ENCODE measurements around the gene LRRC3.
"Not testable (repeated sequence)": the region's sequence is repeated elsewhere in the genome, so short reads cannot be mapped to it uniquely, and the experiment has no call there.

LRRC3 gene

GRCh38 chr21:44499211-44499560 lies 43.9 kb downstream of the LRRC3 start:
- no peak for DNase-seq

DNA sequence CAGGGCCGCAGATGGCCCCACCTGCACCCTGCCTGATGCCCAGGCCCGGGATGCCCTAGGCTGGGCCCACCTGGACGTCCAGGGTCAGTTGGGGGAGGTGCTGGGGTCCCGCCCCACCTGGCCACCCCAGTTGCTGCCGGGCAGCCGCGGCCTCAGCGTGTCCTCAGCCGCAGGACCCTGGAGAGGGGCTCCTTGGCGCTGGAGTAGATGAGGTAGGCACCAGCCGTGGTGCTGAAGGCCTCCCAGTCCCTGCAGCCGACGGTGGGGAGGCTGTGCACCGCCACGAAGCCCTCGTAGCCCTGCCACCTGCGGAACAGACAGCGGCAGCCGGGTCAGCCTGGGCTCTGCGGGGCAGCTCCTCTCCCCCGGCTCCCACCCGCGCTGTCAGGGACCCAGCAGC lies 44.3 kb downstream of the LRRC3 start:
- no peak for DNase-seq

- DNase-seq: no peak
Measured at GRCh38 chr21:44500111-44500510, 44.8 kb downstream of the LRRC3 start.

DNA sequence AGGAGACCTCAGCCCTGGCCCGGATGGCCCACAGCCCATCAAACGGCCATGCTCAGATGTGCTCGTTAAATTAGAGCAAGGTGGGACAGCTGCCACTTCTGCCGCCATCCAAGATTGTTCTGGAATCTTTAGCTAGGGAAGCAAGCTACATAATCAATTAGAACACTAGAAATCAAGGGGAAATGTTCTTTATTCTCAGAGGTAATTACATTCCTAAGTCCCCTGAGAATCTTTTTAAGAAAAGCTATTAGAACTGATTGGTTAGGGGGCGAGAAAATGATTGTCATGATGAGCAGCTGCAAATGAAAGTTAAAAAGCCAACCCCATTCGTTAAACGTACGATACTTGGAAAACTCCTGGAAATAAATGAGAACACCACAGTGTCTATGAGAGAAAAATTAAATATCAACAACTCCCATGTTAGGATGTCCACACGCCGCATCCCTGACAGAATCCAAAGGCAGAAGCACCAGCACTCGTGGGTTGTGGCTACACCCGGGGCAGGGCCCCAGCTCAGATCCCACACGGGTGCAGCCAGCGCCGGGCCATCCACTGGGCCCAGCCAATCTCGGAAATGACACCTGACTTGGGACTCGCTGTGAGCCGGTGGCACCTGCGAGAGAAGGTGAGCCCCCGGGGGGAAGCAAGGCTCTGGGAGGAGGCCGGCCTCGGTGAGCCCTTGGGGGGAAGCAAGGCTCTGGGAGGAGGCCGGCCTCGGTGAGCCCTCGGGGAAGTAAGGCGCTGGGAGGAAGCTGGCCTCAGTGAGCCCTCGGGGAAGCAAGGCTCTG lies 47.1 kb downstream of the LRRC3 start:
- no peak for DNase-seq

- not testable (repeated sequence) for DNase-seq
Measured at GRCh38 chr21:44503006-44503889, 47.9 kb downstream of the LRRC3 start.

GRCh38 chr21:44503901-44504399 lies 48.6 kb downstream of the LRRC3 start:
- no peak for DNase-seq

DNA sequence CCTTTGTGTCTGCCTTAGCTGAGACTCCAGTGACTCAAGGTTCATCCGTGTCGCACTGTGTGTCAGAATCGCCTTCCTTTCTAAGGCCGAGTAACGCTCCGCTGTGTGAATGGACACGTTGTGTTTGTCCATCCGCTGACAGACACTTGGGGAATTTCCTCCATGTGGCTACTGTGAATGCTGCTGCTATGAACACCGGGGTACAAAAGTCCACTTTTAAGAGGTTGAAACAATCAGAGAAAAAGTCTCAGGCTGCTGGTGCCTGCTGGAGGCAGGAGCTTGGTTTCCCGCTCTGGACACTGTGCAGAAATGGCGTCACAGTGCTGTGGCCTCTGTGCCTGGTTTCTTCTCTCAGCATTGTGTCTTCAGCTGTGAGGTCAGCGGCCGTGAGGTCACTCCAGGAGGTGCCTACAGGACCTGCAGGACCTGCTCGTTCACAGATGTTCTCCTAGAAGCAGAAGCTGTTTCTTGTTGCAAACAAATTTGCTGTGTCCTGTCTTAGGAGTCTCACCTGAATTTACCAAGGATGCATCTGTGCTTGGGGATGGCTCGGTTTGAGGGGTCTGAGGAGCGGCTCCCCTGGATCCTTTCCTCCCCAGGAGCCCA lies 50.5 kb downstream of the LRRC3 start:
- peak; percentile 54 for DNase-seq

DNA sequence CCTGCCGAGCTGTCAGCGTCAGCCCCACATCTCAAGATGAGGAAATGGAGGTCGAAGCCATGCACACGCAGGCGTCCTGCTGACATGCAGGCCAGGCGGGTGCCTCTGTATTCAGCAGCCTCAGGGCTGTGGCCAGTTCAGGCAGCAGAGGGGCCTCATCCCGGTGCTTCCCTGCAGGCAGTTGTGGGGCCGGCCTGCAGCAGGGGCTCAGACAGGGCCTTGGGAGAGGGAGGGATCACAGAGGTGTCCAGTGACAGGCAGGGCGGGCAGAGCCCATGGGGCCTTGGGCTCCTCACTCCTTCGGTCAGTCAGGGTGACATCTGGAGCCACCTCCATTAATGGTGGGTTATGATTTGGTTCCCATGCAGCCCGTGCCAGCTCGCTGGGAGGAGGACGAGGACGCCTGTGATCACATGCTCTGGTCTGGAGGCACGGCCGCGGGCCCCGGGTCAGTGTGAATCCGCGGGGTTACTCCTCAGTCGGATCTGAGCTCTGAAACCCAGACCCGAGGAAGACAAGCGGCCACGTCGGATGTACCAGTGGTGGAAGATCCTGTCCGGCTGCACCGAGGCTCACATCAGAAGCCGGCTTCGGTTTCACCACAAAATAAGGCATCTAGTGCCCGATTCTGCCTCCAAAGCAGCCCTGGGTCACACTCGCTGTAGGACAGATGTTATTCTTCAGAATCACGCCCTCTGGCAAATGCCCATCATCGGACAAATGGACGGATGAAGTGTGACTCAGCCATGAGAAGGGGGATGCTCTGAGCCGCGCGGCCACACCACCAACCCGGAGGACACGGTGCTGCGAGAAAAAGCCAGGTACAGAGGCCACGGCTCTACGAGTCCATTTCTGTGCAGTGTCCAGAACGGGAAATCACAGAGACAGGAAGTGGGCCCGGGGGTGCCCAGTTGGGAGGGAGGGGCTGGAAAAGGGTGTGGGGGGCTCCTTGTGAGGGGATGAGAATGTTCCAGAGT lies 51.3 kb downstream of the LRRC3 start:
- DNase-seq: peak; percentile 54

DNA sequence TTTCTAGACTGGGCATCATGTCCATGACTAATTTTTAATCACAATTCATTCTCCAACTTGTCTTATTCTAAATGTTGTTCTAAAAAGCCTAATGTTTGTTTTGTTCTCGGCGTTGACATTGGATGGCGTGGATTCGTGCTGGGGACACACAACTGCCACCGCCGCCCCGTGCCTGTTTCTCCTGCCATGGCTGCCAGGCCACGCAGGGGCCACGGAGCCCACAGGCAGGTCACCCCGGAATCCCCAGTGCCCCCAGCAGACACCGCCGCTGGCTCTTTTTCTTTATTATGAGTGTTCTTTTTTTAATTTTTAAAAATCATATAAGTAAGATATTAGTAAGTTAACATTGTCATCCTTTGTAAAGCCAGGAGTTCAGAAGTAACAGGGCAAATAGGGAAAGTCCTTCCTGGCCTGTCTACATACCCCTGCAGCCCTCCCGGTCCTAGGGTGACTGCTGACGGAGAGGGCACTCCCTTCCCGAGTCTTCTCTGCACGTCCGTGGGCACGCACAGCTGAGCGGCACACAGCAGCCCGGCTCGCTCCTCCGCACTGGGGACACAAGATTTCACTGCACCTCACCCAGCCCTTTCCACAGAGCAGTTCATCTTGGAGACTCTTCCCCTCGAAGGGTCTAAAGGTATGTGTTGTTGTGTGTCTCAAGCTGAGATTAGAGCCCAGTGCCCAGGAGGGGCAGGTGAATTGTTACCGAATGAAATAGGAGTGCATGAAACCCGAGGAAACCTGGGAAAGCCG lies 52.5 kb downstream of the LRRC3 start:
- no peak for DNase-seq

DNA sequence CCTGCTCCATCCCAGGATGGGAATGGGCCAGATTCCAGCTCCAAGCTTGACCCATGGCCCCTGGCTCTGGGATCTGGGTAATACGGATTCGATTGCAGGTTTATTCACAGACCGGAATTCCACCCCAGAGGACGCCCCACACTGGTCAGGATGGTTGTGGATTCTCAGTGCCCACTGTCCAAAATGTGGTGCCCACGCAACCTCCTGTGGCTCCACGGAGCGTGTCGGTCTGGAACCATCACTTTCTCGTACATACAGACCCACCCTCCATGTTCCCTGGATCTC lies 53.1 kb downstream of the LRRC3 start:
- no peak for DNase-seq

DNA sequence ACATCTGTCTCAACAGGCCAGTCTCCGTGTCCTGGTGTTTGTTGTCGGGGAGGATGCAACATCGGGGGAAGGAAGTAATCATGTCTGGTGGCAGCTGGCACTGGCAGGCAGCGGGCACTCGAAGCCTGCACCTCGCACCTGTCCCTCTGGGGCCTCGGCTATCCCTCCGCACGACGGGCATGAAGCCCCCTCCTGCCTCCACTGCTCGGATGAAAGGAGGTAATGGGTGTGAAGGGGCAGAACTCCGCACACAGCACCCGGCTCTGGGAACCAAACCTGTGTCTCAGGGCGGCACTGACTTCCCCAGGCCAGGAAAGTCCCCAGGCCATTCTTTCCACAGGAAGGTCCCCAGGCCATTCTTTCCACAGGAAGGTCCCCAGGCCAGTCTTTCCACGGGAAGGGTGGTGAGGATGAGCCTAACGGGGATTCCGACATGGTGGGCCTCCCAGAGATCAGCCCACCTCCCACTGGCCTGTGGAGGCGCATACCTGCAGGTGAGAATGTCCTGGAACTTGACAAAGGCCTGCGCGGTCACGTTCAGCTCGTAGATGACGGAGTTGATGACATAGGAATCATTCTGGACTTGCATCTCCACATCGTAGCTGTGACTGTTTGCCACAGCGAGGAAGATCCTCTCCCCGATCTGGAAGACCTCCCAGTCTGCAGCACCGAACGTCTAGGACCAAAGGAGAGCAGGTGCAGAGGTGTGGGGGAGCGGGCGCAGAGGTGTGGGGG lies 53.6 kb downstream of the LRRC3 start:
- DNase-seq: no peak

- DNase-seq: no peak
Measured at GRCh38 chr21:44509539-44509938, 54.2 kb downstream of the LRRC3 start.

DNA sequence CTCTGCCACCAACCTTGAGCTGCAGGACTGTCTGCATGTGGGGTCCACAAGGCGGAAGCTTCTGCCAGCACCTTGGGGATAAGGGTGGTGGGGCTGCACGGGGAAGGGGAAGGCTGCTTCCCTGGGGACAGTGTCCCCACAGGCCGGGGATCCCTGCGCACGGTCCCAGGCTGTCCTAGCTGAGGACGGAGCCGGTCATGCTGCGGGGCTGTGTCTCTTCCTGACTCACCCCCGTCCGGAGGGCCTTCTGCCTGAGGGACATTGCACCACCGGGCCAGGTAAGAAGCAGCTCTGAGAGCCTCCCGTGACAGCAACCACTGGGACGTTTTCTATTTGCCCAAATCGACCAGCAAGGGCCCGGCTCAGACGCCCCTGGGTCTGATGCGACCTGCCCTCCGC lies 54.8 kb downstream of the LRRC3 start:
- DNase-seq: no peak

DNA sequence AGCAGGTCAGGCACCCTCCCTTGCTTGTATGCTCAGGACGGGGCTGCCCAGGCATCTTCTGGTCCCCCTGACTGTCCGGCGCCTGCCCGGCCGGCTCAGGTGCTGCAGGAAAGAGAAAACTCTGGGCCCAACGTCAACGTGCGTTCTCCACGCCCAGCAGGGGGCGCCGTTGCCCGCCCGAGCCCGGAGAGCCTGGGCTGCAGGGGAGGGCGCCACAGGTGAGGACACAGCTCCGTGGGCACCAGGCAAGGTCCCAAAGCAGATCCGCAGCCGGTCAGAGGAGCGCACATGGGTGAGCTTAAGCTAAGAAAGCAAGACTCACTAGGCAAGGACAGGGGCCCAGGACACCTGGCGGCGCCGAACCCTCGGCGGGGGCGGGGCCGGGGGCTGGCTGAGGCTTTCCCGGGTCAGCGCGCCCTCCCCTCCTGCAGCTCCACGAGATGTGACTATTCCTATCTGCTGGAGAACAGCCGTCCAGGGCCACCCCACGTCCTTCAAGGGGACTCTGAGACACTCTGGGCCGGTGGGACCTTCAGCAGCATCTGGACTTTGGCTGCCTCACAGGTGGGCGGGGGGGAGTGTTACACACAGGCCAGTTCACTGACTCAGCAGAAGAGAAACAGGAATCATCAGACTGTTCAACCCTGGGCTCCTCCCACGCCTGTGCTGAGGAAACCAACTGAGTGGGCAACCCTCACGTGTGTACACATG lies 55.4 kb downstream of the LRRC3 start:
- DNase-seq: peak; percentile 76

GRCh38 chr21:44511219-44511937 lies 56.1 kb downstream of the LRRC3 start:
- DNase-seq: no peak

Data from retina (tissue), 1 donor.